Spleen (tissue), 11 donors: ENCODE measurements around the gene KCNAB1. TPM values are rescaled to one million over a fixed set of nuclear protein-coding genes. Genes with fewer than 3 reads are reported as not detected.

Experiments used
- DNase-seq: peaks from one replicate; pipeline ENCODE4 v3.0.0-alpha.2; 2020
- H3K27ac ChIP-seq, 8 donors: fragments of 200-600 bp; sonication (generic) in 7 of 8; 1 replicate in 4 of 8; 2 replicates in 4 of 8; pipeline versions ENCODE4 v1.5.0 to v1.8.0; 2016 to 2021; ENCODE audit warnings: inconsistent platforms in 4 of 8, mild to moderate bottlenecking in 4 of 8, moderate library complexity in 1 of 8
- H3K27me3 ChIP-seq, 7 donors: fragments of 200-600 bp; sonication (generic) in 6 of 7; replicated peaks in 1 of 7; 1 replicate in 4 of 7; 2 replicates in 3 of 7; pipeline versions ENCODE4 v1.5.0 to v1.8.0; 2016 to 2021; ENCODE audit warnings: inconsistent platforms in 3 of 7, mild to moderate bottlenecking in 1 of 7
- H3K36me3 ChIP-seq, 6 donors: fragments of 200-600 bp; sonication (generic) in 5 of 6; 1 replicate in 4 of 6; 2 replicates in 2 of 6; pipeline versions ENCODE4 v1.5.0 to v1.8.0; 2016 to 2021; ENCODE audit warnings: inconsistent platforms in 2 of 6
- H3K4me1 ChIP-seq, 6 donors: fragments of 200-600 bp; sonication (generic) in 5 of 6; 1 replicate in 3 of 6; 2 replicates in 3 of 6; pipeline versions ENCODE4 v1.5.0 to v1.8.0; 2016 to 2021; ENCODE audit warnings: inconsistent platforms in 3 of 6
- H3K4me3 ChIP-seq, 8 donors: fragments of 200-600 bp; sonication (generic) in 7 of 8; 1 replicate in 4 of 8; 2 replicates in 4 of 8; pipeline versions ENCODE4 v1.5.0 to v1.8.0; 2016 to 2021; ENCODE audit warnings: inconsistent platforms in 4 of 8, mild to moderate bottlenecking in 4 of 8, moderate library complexity in 2 of 8
- H3K9me3 ChIP-seq, 8 donors: fragments of 200-600 bp; sonication (generic) in 7 of 8; 1 replicate in 4 of 8; 2 replicates in 4 of 8; pipeline versions ENCODE4 v1.5.0 to v1.8.0; 2016 to 2021; ENCODE audit warnings: inconsistent platforms in 4 of 8
- POLR2A ChIP-seq, 3 donors: fragments of 450-650 bp; IDR thresholded peaks; one replicate each; pipeline ENCODE4 v1.5.1; 2017; ENCODE audit warnings: antibody characterized with exemption in 3 of 3, mild to moderate bottlenecking in 1 of 3
- POLR2AphosphoS5 ChIP-seq, 3 donors: sonication (generic); formaldehyde crosslinking; IDR thresholded peaks; one replicate each; pipeline ENCODE4 v1.5.1; 2017; ENCODE audit warnings: antibody characterized with exemption in 3 of 3
- WGBS, 5 donors: extraction: QIAGEN DNeasy Blood & Tissue Kit in 3 of 5; methylation state at CpG; one replicate each; pipeline versions ENCODE4 v1.1.5 to v1.1.7; 2013 to 2018; 5-methylcytosine and 5-hydroxymethylcytosine counted together
- intact Hi-C: fragments of 100-400 bp; cut with DNase I; formaldehyde crosslinking; loops from one replicate; pipeline ENCODE4 v1.15.0; 2023; ENCODE audit warnings: low total_unique reads
- polyA plus RNA-seq, 3 donors: library from polyadenylated mRNA; stranded (reverse); fragments of 200-250 nt; gene quantifications; one replicate each; pipeline ENCODE4 v1.2.1, GENCODE V29; 2013
- total RNA-seq, 7 donors: library from RNA; depleted of rRNA in 3 of 7; stranded (reverse); fragments of >200 nt in 3 of 7; fragmentation: NEBNext Ultra II Directional in 4 of 7; extraction: Animal tissue kit (Norgen Biotek cat#: 25700) in 4 of 7; gene quantifications; one replicate each; pipeline versions ENCODE4 v1.1.0 to v1.2.1, GENCODE V29; 2016 to 2021
- TF ChIP-seq, protein P1 (sequence below), 11 experiments: fragments of 200-600 bp in 7 of 11; fragments of 450-650 bp in 4 of 11; sonication (generic) in 4 of 11; IDR thresholded peaks in 8 of 11; conservative IDR thresholded peaks in 3 of 11; 1 replicate in 7 of 11; 2 replicates in 4 of 11; pipeline versions ENCODE4 v1.4.0 to v1.8.0; 2016 to 2021; ENCODE audit warnings: antibody characterized with exemption in 11 of 11, inconsistent platforms in 4 of 11, mild to moderate bottlenecking in 1 of 11
- donor health status: healthy with polysubstance abuse.
- donor health status: DM: no; HTN: no; CAD: no; lungs with moderate emphysema.
- donor health status: DM: no; HTN: no; CAD: no.
- donor health status: Bipolar disorder and iron deficiency.
- donor health status: healthy.
- donor health status: DM: no; HTN: no; CAD: no.
- donor health status: DM: yes; HTN: yes; CAD: no.

The KCNAB1 gene
- total and polyA plus RNA-seq, 10 donors, result 0.59 to 10.5 (median 6.3) TPM

DNA sequence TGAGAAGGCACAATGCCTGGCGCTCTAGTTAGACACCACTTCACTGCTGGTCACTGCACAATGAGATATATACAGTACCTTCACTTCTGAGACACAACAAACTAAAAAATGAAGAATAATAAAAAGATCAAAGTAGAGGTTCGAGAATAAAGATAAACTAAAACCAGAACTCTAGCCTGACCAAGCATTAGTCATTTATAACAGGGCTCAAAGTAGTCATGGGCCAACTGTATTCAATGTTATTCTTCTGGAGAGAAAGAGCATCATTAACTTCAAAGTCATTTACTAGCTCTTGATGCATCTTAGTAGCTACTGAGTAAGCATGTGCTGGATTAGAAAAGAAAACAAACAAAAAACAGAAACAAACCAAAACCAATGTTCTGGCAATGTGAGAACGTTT lies 289.3 kb downstream of the KCNAB1 start:
- Histone ChIP-seq H3K27me3 (no peaks in the 10 kb centered on the region), H3K36me3 (no peaks in the 10 kb centered on the region), H3K9me3 (no peaks in the 10 kb centered on the region), H3K27ac (no peak overlapping the region), H3K4me1 (no peaks in the 10 kb centered on the region), H3K4me3 (no peak overlapping the region)
- 71 to 86% (median 82%) methylated on average over 3 of the region's 3 CpGs for WGBS, 5 donors
- DNase-seq, result no peak
- TF ChIP-seq POLR2AphosphoS5 (IDR thresholded peaks at IDR 0.05), result no peak
- TF ChIP-seq, protein P1, sequence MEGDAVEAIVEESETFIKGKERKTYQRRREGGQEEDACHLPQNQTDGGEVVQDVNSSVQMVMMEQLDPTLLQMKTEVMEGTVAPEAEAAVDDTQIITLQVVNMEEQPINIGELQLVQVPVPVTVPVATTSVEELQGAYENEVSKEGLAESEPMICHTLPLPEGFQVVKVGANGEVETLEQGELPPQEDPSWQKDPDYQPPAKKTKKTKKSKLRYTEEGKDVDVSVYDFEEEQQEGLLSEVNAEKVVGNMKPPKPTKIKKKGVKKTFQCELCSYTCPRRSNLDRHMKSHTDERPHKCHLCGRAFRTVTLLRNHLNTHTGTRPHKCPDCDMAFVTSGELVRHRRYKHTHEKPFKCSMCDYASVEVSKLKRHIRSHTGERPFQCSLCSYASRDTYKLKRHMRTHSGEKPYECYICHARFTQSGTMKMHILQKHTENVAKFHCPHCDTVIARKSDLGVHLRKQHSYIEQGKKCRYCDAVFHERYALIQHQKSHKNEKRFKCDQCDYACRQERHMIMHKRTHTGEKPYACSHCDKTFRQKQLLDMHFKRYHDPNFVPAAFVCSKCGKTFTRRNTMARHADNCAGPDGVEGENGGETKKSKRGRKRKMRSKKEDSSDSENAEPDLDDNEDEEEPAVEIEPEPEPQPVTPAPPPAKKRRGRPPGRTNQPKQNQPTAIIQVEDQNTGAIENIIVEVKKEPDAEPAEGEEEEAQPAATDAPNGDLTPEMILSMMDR (IDR thresholded peaks at IDR 0.05 in 8 of 11, conservative IDR thresholded peaks at IDR 0.05 in 3 of 11), result no peak
- intact Hi-C loops, result no loop called here

DNA sequence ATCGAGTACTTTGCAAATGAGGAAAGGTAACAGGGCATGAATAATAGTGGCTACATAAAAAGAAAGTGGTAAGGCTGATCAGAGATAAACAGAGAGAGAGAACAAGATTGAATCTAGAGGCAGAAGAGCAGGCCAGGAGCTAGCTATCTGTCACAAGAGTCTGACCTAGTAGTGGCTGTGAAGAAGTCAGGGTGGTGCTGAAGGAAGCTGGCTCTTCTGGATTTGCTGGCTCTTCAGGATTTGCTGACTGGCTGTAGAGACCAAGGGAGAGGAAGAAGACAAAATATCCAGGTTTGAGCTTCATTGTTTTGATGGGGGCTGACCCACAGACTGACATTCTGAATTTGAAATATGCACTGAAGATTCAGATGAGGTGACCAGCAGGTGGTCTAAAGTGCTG lies 292.2 kb downstream of the KCNAB1 start:
- intact Hi-C loops, result no loop called here
- no peak for TF ChIP-seq POLR2AphosphoS5 (IDR thresholded peaks at IDR 0.05)
- TF ChIP-seq, protein P1 (IDR thresholded peaks at IDR 0.05 in 8 of 11, conservative IDR thresholded peaks at IDR 0.05 in 3 of 11), result no peak
- no peak for TF ChIP-seq POLR2A (IDR thresholded peaks at IDR 0.05)
- no peak overlapping the region for H3K27ac ChIP-seq
- H3K36me3 ChIP-seq, result no peaks in the 10 kb centered on the region
- no peak for DNase-seq
- H3K4me1 ChIP-seq, result no peaks in the 10 kb centered on the region
- no peaks in the 10 kb centered on the region for H3K9me3 ChIP-seq
- H3K27me3 ChIP-seq, result no peaks in the 10 kb centered on the region
- 69 to 84% (median 78%) methylated on average over 1 of the region's 1 CpG for WGBS, 5 donors
- no peak overlapping the region for H3K4me3 ChIP-seq

DNA sequence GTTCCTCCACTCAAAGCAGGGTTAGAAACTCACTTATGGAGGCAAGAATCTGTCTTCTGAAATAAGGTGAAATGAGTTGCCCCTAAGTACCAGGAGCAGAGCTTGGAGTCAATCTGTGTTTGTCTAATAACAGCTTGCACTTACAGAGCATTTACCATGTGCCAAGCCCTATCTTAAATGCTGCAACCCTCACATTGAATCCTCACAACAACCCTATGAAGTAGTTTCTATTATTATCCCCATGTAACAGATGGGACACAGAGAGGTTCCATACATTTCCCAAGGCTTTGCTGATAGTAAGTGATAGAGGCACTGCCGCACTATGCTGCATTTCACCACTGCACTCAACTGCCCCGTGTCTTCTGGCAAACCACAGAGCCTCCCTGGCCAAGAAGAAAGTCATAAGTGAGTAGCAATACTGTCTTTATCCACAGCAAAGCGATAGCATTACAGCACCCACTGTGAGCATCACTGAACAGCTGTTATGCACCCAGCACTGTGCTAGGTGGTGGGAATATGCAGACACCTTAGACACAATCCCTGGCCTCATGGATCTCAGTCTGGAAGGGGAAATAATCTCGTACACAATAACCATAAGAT lies 293.0 kb downstream of the KCNAB1 start:
- H3K36me3 ChIP-seq, result no peaks in the 10 kb centered on the region
- H3K27me3 ChIP-seq, result no peaks in the 10 kb centered on the region
- intact Hi-C loops, result no loop called here
- no peaks in the 10 kb centered on the region for H3K4me1 ChIP-seq
- no peak overlapping the region for H3K27ac ChIP-seq
- H3K4me3 ChIP-seq, result no peak overlapping the region
- no peaks in the 10 kb centered on the region for H3K9me3 ChIP-seq
- TF ChIP-seq POLR2A (IDR thresholded peaks at IDR 0.05) (no peak), POLR2AphosphoS5 (IDR thresholded peaks at IDR 0.05) (no peak)
- TF ChIP-seq, protein P1 (IDR thresholded peaks at IDR 0.05 in 8 of 11, conservative IDR thresholded peaks at IDR 0.05 in 3 of 11), result no peak
- DNase-seq, result no peak
- 77 to 91% (median 84%) methylated on average over 4 of the region's 4 CpGs for WGBS, 5 donors

DNA sequence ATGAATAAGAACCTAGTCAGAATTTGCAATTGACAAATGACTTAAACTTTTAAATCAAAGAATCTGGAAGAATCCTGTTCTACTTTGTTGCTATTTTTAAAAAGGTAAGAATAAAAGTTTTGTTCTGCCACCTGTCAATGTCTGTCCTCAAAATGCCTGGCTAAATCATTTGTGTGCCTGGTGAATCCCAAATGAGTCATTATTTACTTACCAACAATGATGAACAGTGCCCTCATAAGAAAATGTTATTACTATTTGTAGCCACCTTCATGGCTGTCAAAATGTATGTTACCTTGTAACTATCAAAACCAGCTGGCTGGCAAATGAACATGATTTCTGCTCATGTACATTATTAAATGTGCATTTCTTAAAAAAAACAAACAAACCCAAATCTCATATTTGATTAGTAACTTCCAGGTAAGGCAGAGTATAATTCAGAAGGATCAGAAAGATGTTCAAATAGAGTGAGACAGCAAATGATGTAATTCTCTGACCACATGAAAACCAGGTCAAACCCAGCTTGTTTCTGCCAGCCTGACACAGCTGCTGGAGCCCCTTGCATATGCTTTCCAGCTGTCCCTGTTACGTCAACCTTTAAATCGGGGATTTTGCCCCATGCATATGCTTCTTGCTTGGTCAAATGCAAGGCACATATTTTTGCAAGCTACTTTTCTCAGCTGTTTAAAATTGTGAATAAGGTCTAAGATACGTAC lies 296.6 kb downstream of the KCNAB1 start:
- no peaks in the 10 kb centered on the region for H3K9me3 ChIP-seq
- TF ChIP-seq POLR2A (IDR thresholded peaks at IDR 0.05), result no peak
- TF ChIP-seq, protein P1 (IDR thresholded peaks at IDR 0.05 in 8 of 11, conservative IDR thresholded peaks at IDR 0.05 in 3 of 11), result no peak
- intact Hi-C loops, result no loop called here
- H3K27me3 ChIP-seq, result no peaks in the 10 kb centered on the region
- no peak overlapping the region for H3K4me3 ChIP-seq
- no peak overlapping the region for H3K27ac ChIP-seq
- no peaks in the 10 kb centered on the region for H3K4me1 ChIP-seq
- DNase-seq, result no peak
- no peaks in the 10 kb centered on the region for H3K36me3 ChIP-seq
- 80 to 87% (median 85%) methylated on average over 3 of the region's 3 CpGs for WGBS, 5 donors
